ENCODE data around the gene PRKCB. TPM values are rescaled to one million over a fixed set of nuclear protein-coding genes. Genes with fewer than 3 reads are reported as not detected.
A peak's percentile ranks its signal among the peaks of the same experiment; 100 is the strongest.

The PRKCB gene
- total RNA-seq, 1 donor from 2014 or later: 28.7 TPM

DNA sequence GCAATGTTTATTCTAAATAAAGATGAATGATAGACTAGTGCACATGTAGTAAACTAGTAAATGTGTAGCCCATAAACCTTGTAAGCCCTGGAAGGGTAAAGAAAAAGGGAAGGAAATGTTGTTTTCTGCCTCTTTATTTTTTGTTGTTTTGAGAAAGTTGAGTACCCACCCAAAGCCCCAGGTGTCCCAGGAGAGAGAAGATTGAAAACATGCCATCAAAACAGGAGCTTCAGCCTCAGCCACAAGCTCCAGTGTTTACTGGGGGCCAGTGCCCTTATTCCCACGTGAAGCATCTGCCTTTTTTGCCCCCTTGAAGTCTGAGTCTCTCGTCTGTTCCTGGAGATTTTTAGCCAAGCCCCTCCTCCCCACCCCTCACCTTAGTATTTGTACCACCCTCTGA is 121.5 kb downstream of the PRKCB start:
- Mint-ChIP-seq H3K27me3 (ENCODE audit: unreplicated experiment) (no peaks in the 10 kb centered on the region), H3K36me3 (ENCODE audit: low read depth, unreplicated experiment) (no peaks in the 10 kb centered on the region), H3K27ac (ENCODE audit: unreplicated experiment) (no peak overlapping the region), H3K4me1 (ENCODE audit: unreplicated experiment) (peaks cover 10% of the 10 kb centered on the region), H3K9me3 (ENCODE audit: unreplicated experiment) (no peaks in the 10 kb centered on the region), H3K4me3 (ENCODE audit: unreplicated experiment) (no peak overlapping the region)
- DNase-seq (ENCODE audit: low spot score): no peak
- TF ChIP-seq, protein P1, sequence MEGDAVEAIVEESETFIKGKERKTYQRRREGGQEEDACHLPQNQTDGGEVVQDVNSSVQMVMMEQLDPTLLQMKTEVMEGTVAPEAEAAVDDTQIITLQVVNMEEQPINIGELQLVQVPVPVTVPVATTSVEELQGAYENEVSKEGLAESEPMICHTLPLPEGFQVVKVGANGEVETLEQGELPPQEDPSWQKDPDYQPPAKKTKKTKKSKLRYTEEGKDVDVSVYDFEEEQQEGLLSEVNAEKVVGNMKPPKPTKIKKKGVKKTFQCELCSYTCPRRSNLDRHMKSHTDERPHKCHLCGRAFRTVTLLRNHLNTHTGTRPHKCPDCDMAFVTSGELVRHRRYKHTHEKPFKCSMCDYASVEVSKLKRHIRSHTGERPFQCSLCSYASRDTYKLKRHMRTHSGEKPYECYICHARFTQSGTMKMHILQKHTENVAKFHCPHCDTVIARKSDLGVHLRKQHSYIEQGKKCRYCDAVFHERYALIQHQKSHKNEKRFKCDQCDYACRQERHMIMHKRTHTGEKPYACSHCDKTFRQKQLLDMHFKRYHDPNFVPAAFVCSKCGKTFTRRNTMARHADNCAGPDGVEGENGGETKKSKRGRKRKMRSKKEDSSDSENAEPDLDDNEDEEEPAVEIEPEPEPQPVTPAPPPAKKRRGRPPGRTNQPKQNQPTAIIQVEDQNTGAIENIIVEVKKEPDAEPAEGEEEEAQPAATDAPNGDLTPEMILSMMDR (IDR thresholded peaks at IDR 0.05; ENCODE audit: unreplicated experiment): no peak

DNA sequence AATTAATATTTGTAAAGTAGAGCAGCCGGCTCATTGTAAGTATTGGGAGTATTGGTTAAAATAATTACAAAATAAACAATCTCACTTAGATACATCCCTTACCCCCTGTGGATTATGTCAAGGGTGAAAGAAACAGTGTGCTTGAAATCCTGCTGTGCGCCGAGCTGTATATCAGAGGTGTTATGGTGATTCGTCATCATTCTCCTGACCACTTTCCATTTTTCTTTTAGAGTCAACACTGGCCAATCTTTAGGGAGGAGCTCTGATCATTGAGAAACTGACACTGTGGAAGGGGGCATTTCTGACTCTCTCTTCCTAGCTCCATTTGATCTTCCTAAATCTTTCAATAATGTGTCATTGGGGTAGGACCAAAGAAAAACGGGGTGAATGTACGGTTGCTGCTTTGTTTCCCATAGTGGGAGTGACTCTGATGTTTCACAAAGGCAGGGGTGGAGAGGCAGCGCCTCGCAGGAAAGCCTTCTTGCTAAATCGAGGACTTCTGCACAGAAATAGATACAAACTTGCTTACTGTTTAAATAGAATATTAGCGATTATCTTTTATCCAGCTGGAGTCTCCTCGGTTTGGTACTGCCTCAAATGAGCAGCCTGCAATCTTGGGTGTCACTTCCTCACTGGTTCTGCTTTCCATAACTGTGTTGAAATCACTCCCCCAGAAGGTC is 123.4 kb downstream of the PRKCB start:
- TF ChIP-seq, protein P1 (IDR thresholded peaks at IDR 0.05; ENCODE audit: unreplicated experiment): no peak
- H3K36me3 Mint-ChIP-seq (ENCODE audit: low read depth, unreplicated experiment): no peaks in the 10 kb centered on the region
- no peak overlapping the region for H3K4me3 Mint-ChIP-seq (ENCODE audit: unreplicated experiment)
- no peak for DNase-seq (ENCODE audit: low spot score)
- no peaks in the 10 kb centered on the region for H3K9me3 Mint-ChIP-seq (ENCODE audit: unreplicated experiment)
- H3K27me3 Mint-ChIP-seq (ENCODE audit: unreplicated experiment): no peaks in the 10 kb centered on the region
- no peak overlapping the region for H3K27ac Mint-ChIP-seq (ENCODE audit: unreplicated experiment)
- no peaks in the 10 kb centered on the region for H3K4me1 Mint-ChIP-seq (ENCODE audit: unreplicated experiment)

DNA sequence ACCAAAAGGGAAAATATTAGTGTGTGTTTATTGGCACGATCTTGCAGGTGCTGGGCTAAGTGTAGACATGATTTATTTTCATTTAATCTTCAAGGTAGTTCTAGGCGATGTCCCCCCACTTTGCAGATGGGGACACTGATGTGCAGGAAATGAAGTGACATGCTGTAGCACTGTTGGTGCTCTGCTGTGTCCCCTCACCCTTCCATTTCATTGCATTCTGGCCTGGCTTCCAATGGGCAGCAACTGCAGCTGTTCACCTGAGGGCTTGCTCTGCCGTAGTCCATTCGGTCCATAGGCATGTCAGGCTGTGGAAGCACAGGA is 123.9 kb downstream of the PRKCB start:
- no peak overlapping the region for H3K27ac Mint-ChIP-seq (ENCODE audit: unreplicated experiment)
- TF ChIP-seq, protein P1 (IDR thresholded peaks at IDR 0.05; ENCODE audit: unreplicated experiment): no peak
- no peaks in the 10 kb centered on the region for H3K27me3 Mint-ChIP-seq (ENCODE audit: unreplicated experiment)
- no peak for DNase-seq (ENCODE audit: low spot score)
- H3K4me3 Mint-ChIP-seq (ENCODE audit: unreplicated experiment): no peak overlapping the region
- no peaks in the 10 kb centered on the region for H3K36me3 Mint-ChIP-seq (ENCODE audit: low read depth, unreplicated experiment)
- no peaks in the 10 kb centered on the region for H3K4me1 Mint-ChIP-seq (ENCODE audit: unreplicated experiment)
- no peaks in the 10 kb centered on the region for H3K9me3 Mint-ChIP-seq (ENCODE audit: unreplicated experiment)

DNA sequence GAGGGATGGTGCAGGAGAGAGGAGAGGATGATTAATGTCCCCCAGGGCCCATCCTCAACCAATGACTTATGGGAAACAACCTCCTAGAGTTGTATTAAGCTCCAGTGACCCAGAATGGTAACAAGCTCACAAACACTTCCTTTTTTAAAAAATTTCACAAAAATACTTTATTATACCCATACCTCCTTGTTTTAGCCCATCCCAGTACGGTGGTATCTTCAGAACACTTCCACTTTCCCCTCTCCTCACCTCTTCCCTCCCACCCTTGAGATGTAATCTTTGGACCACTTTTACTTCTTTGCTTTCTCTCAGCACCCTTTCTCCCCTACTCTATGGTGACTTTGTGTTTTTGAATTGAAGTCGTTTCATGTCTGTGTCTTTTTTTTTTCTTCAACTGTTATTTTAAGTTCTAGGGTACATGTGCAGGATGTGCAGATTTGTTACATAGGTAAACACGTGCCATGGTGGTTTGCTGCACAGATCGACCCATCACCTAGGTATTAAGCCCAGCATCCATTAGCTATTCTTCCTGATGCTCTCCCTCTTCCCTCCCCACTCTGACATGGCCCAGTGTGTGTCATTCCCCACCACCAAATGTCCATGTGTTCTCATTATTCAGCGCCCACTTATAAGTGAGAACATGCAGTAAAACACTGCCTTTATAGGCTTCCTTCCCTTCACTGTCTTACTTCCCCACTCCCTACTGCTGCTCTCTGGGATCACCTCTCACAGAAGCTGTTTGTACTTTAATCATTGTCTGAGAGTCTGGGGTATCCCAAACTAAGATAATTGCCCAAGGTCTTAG is 124.5 kb downstream of the PRKCB start:
- Mint-ChIP-seq H3K36me3 (ENCODE audit: low read depth, unreplicated experiment) (no peaks in the 10 kb centered on the region), H3K27ac (ENCODE audit: unreplicated experiment) (no peak overlapping the region), H3K4me1 (ENCODE audit: unreplicated experiment) (no peaks in the 10 kb centered on the region), H3K4me3 (ENCODE audit: unreplicated experiment) (no peak overlapping the region), H3K27me3 (ENCODE audit: unreplicated experiment) (no peaks in the 10 kb centered on the region), H3K9me3 (ENCODE audit: unreplicated experiment) (no peaks in the 10 kb centered on the region)
- TF ChIP-seq, protein P1 (IDR thresholded peaks at IDR 0.05; ENCODE audit: unreplicated experiment): no peak
- no peak for DNase-seq (ENCODE audit: low spot score)

DNA sequence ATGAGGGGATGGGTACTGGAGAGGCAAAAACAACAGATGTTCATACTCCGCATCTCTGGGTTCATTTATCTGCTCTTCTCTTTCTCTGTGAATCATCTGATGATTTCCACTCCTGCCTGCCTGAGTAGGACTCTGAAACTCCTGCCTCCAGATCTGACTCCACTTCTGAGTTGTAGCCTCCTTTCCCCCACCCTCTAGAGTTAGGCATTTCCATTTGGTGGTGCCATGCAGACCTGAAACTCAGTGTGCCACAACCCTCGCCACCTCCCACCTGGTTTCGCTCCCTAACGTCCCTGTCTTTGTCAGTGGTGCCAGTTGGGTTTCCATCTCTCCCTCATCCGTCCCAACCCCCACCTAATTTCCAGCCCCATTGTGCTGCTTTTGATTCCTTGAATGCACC is 126.2 kb downstream of the PRKCB start:
- Mint-ChIP-seq H3K9me3 (ENCODE audit: unreplicated experiment) (no peaks in the 10 kb centered on the region), H3K4me1 (ENCODE audit: unreplicated experiment) (no peaks in the 10 kb centered on the region), H3K36me3 (ENCODE audit: low read depth, unreplicated experiment) (no peaks in the 10 kb centered on the region), H3K27ac (ENCODE audit: unreplicated experiment) (no peak overlapping the region), H3K4me3 (ENCODE audit: unreplicated experiment) (peak overlapping the region; percentile 43), H3K27me3 (ENCODE audit: unreplicated experiment) (peaks cover 3% of the 10 kb centered on the region)
- DNase-seq (ENCODE audit: low spot score): no peak
- TF ChIP-seq, protein P1 (IDR thresholded peaks at IDR 0.05; ENCODE audit: unreplicated experiment): no peak
